Large intestine (tissue), 3 donors: ENCODE results near the gene CUL3. TPM values are rescaled to one million over a fixed set of nuclear protein-coding genes. Genes with fewer than 3 reads are reported as not detected.

Source experiments
- DNase-seq, 2 donors: peaks; one replicate each; pipeline versions ENCODE4 v3.0.0 to v3.0.0-alpha.2; 2013
- H3K27ac ChIP-seq: one replicate; pipeline ENCODE4 v1.5.1; 2013; ENCODE audit warnings: low read length
- H3K27me3 ChIP-seq: 2 replicates; pipeline ENCODE4 v1.6.1; 2013; ENCODE audit warnings: low read length; ENCODE audit not compliant: control insufficient read depth, insufficient read depth
- H3K36me3 ChIP-seq: 2 replicates; pipeline ENCODE4 v1.6.1; 2013; ENCODE audit warnings: low read length; ENCODE audit not compliant: control insufficient read depth, insufficient read depth
- H3K4me1 ChIP-seq: one replicate; pipeline ENCODE4 v1.6.1; 2013; ENCODE audit warnings: low read length; ENCODE audit not compliant: control insufficient read depth, insufficient read depth
- H3K4me3 ChIP-seq: one replicate; pipeline ENCODE4 v1.5.1; 2013; ENCODE audit warnings: low read length
- H3K9me3 ChIP-seq: one replicate; pipeline ENCODE4 v1.6.1; 2013; ENCODE audit warnings: mild to moderate bottlenecking, low read depth, low read length, moderate library complexity; ENCODE audit not compliant: control insufficient read depth
- WGBS: methylation state at CpG from one replicate; pipeline ENCODE4 v1.1.5; 2013; ENCODE audit warnings: low lambda C conversion rate; ENCODE audit not compliant: insufficient coverage; 5-methylcytosine and 5-hydroxymethylcytosine counted together
- polyA plus RNA-seq: library from polyadenylated mRNA; unstranded; fragments of 120-200 nt; gene quantifications from one replicate; pipeline ENCODE4 v1.2.1, GENCODE V29; 2013

Gene CUL3
- polyA plus RNA-seq, 1 donor = 63.3 TPM

DNA sequence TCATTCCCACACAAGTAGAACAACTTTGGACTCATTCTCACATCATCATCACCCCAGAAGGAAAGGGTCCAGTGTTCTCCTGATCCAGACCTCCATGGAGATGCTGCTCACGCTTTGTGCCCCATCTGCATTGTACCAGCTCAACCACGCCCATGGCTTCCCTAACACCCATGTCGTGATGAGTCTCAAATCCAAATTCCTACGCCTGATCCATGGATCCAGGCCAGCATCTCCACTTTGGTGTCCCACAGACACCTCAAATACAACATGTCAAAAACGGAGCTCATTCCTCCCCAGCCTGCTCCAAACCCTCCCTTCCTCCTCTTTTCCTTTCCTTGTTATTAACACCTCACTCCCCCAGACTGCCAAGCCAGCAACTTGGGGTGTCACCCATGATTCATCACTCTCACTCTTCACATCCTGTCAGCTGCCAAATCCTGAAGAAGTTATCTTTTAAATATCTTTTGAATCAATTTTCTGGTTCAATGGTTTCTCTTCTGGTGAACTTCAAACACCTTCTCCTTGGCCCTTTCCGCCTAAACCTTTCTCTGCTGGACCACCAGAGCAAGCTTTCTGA, 153.1 kb downstream of the CUL3 start:
- Histone ChIP-seq H3K9me3 (no peaks in the 10 kb centered on the region), H3K36me3 (no peaks in the 10 kb centered on the region), H3K27ac (no peak overlapping the region), H3K4me3 (no peak overlapping the region), H3K4me1 (no peaks in the 10 kb centered on the region), H3K27me3 (no peaks in the 10 kb centered on the region)
- no CpG with 5 or more reads among the region's 6 CpGs for WGBS
- DNase-seq = no peak

DNA sequence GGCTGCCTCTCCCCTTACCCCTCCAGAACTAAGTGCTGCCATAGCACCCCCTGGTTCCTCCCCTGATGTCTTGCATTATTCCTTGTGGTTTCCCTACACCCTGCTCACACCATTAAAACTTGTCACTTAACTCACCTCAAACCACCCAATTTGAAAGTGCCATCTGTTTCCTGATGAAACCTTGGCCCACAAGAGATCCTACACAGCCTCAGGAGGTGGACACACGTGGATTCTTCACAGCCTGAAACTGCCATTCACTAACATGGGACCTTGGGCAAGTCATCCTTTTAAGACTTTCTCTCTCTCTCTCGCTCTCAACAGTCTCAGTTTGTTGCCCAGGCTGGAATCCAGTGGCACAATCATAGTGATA, 155.7 kb downstream of the CUL3 start:
- H3K9me3 ChIP-seq = no peaks in the 10 kb centered on the region
- H3K27me3 ChIP-seq = no peaks in the 10 kb centered on the region
- no peak overlapping the region for H3K4me3 ChIP-seq
- no peaks in the 10 kb centered on the region for H3K36me3 ChIP-seq
- no peak for DNase-seq
- no peak overlapping the region for H3K27ac ChIP-seq
- no peaks in the 10 kb centered on the region for H3K4me1 ChIP-seq
- WGBS = no CpG with 5 or more reads among the region's 2 CpGs

DNA sequence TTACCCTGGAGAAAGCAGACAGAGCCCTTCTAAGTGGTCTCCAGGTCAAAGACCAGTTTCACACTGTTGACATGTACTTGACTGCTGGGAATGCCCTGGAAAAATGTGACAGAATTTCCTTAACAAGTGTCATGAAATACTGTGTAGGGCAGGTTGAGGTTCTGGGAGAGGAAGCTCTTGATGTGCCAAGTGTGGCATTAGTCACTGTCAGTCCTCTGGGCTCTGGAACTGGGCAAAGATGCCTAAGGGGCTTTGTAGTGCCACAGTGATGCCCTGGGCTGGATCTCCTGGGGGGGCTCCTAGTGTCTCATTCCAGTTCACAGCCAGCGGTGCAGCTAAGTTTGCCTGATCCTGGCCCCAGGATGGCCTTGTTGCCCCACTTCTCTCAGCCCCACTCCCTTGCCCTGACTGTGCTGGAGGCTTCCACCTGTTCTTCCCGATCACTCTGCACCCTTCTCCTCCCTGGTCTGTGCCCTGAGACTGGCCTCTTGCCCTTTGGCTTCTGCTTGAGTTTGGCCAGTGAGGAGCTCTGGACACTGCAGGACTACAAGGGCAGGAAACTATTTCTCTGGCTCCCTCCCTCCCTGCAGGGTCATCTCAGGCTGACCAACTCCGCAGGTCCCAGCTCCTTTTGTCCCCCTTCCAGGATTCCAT, 156.2 kb downstream of the CUL3 start:
- no peak overlapping the region for H3K27ac ChIP-seq
- no peaks in the 10 kb centered on the region for H3K36me3 ChIP-seq
- WGBS = no CpG with 5 or more reads among the region's 3 CpGs
- H3K9me3 ChIP-seq = no peaks in the 10 kb centered on the region
- no peaks in the 10 kb centered on the region for H3K4me1 ChIP-seq
- no peak for DNase-seq
- H3K27me3 ChIP-seq = no peaks in the 10 kb centered on the region
- no peak overlapping the region for H3K4me3 ChIP-seq

DNA sequence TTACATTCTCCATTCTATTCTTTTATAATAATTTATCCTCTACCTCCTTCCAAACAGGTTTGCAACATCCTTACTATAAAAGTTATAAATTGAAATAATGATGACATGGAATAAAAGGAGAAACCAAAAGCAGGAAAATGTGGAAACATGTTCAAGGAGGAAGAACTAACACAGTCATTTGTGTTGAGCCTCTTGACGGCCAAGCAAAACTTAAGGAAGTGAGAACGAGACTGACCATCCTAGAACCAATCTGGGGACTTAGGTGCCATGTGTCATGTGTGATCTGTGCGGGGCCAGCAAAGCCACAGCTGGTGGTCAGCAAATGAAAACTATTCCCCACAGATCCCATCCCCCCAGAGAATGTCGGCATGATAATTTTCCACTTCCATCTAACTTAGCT, 157.7 kb downstream of the CUL3 start:
- Histone ChIP-seq H3K36me3 (no peaks in the 10 kb centered on the region), H3K27ac (no peak overlapping the region), H3K27me3 (no peaks in the 10 kb centered on the region), H3K9me3 (no peaks in the 10 kb centered on the region), H3K4me3 (no peak overlapping the region), H3K4me1 (no peaks in the 10 kb centered on the region)
- no peak for DNase-seq
- WGBS = no CpG with 5 or more reads among the region's 4 CpGs

DNA sequence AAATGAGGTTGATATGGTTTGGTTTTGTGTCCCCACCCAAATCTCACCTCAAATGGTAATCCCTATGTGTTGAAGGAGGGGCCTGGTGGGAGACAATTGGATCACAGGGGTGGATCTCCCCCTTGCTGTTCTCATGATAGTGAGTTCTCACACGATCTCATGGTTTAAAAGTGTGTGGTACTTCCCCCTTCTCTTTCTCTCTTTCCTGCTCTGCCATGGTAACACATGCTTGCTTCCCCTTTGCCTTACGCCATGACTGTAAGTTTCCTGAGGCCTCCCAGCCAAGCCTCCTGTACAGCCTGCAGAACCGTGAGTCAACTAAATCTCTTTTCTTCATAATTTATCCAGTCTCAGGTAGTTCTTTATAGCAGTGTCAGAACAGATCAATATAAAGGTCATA, 158.5 kb downstream of the CUL3 start:
- 86% methylated on average over 1 of the region's 3 CpGs for WGBS
- no peaks in the 10 kb centered on the region for H3K9me3 ChIP-seq

DNA sequence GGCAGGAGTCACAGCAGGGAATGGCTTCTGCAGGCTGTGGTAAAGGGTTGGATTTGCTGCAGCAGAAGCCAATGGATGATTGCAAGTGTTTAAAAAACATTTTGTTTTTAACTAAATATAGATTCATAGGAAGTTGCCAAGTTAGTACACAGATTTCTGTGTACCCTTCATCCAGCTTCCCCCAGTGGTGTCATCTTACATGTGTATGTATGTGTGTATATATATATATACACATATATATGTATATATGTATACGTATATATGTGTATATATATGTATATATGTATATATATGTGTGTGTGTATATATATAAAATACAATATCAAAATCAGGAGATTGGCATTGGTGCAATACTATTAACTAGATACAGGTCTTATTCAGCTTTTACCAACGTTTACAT, 164.1 kb downstream of the CUL3 start:
- H3K4me3 ChIP-seq = no peak overlapping the region
- H3K27ac ChIP-seq = no peak overlapping the region
- no CpG with 5 or more reads among the region's 2 CpGs for WGBS

More for the DNA sequence above, 158.5 kb downstream of the CUL3 start:
- Histone ChIP-seq H3K4me1 (no peaks in the 10 kb centered on the region), H3K36me3 (no peaks in the 10 kb centered on the region), H3K4me3 (no peak overlapping the region), H3K27me3 (no peaks in the 10 kb centered on the region), H3K27ac (no peak overlapping the region)
- DNase-seq = no peak

More for the DNA sequence above, 164.1 kb downstream of the CUL3 start:
- DNase-seq = no peak
- Histone ChIP-seq H3K9me3 (no peaks in the 10 kb centered on the region), H3K36me3 (no peaks in the 10 kb centered on the region), H3K27me3 (no peaks in the 10 kb centered on the region), H3K4me1 (no peaks in the 10 kb centered on the region)

Other genes starting within 250 kb of the CUL3 start
- 1.8 TPM for gene FAM124B, start 183.3 kb downstream of the CUL3 start, polyA plus RNA-seq
- not detected for gene CCDC195, start 131.0 kb upstream of the CUL3 start, polyA plus RNA-seq